ENCODE data around the gene AADACL2. TPM values are rescaled to one million over a fixed set of nuclear protein-coding genes. Genes with fewer than 3 reads are reported as not detected.

The AADACL2 gene
- total RNA-seq, 1 donor from 2014 or later, result not detected

DNA sequence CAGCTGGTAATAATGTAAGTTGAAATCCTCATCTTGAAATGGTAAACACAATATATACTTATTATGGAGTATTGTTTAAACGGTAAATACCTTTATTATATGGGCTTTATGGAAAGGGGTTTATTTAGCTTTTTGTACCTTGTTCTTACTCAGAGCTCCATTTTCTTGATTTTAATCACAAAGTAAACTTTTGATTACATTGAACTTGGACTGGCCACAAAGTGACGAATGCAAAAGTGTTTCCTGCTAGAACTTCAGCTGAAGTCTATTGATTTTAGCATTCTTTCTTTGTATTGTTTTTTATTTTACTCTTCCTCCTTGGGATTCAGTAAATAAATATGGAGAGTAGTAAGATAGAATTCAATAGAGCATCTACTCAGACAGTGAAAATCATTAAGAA is 60.4 kb downstream of the AADACL2 start:
- no peak for DNase-seq (ENCODE audit: low spot score)
- no peaks in the 10 kb centered on the region for H3K36me3 Mint-ChIP-seq (ENCODE audit: low read depth)
- no peak overlapping the region for H3K4me3 Mint-ChIP-seq
- H3K27ac Mint-ChIP-seq, result no peak overlapping the region
- no peaks in the 10 kb centered on the region for H3K4me1 Mint-ChIP-seq (ENCODE audit: low read depth)
- no peaks in the 10 kb centered on the region for H3K27me3 Mint-ChIP-seq (ENCODE audit: insufficient read depth)
- H3K9me3 Mint-ChIP-seq, result no peaks in the 10 kb centered on the region
- intact Hi-C loops (cut with micrococcal nuclease), result no loop called here

DNA sequence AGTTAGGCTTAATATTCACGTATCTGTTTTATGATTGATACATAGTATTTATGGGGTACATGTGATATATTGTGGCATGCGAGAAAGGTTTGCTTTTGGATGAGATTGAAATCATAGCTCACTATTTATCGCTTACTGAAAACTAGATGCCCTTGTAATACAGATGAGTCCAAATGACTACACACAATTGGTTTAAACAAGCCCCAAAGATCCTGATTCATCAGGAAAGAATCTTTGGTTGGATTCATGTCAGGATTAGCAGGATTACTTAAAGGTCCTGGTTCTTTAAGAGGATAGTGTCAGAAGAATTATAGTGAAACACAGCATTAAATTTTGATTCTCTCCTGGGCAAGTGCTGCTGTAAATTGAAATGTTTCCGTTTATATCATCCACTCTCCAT is 61.5 kb downstream of the AADACL2 start:
- H3K4me3 Mint-ChIP-seq, result no peak overlapping the region
- H3K9me3 Mint-ChIP-seq, result no peaks in the 10 kb centered on the region
- no peaks in the 10 kb centered on the region for H3K36me3 Mint-ChIP-seq (ENCODE audit: low read depth)
- no peak for DNase-seq (ENCODE audit: low spot score)
- H3K27me3 Mint-ChIP-seq (ENCODE audit: insufficient read depth), result peaks cover 2% of the 10 kb centered on the region
- H3K4me1 Mint-ChIP-seq (ENCODE audit: low read depth), result no peaks in the 10 kb centered on the region
- intact Hi-C loops (cut with micrococcal nuclease), result no loop called here
- H3K27ac Mint-ChIP-seq, result no peak overlapping the region

DNA sequence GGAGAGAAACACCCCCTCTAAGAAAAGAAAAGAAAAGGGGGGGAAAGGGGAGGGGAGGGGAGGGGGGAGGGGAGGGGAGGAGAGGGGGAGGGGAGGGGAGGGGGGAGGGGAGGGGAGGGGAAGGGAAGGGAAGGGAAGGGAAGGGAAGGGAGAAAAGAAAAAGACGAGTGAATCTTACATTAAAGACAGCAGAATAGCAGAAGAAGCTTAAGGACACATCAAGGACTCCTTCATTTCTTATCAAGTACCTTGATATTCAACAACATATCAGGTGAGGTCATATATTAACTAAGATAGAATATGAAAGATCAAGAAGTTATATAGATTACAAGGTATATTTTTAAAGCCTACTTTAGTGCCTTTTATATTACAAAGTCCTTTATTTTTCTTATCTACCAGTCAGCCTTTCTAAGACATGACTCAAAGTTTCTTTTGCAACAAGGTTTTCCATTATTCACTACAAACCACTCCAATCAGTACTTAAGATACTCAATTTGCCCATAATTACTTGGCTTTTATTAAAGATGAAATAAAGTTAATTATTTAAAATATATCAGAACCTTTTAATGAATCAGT is 62.5 kb downstream of the AADACL2 start:
- DNase-seq (ENCODE audit: low spot score), result no peak
- Mint-ChIP-seq H3K4me1 (ENCODE audit: low read depth) (no peaks in the 10 kb centered on the region), H3K27ac (no peak overlapping the region), H3K36me3 (ENCODE audit: low read depth) (no peaks in the 10 kb centered on the region), H3K4me3 (no peak overlapping the region), H3K27me3 (ENCODE audit: insufficient read depth) (peaks cover 2% of the 10 kb centered on the region), H3K9me3 (no peaks in the 10 kb centered on the region)
- intact Hi-C loops (cut with micrococcal nuclease), result no loop called here

DNA sequence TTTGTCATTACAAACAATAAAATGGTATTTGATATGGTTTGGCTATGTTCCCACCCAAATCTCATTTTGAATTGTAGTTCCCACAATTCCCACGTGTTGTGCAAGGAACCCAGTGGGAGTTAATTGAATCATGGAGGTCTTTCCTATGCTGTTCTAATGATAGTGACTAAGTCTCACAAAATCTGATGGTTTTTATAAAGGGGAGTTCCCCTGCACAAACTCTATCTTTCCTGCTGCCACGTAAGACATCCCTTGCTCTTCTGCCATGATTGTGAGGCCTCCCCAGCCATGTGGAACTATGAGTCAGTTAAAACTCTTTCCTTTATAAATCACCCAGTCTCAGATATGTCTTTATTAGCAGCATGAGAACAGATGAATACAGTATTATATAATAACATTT is 64.7 kb downstream of the AADACL2 start:
- Mint-ChIP-seq H3K4me3 (no peak overlapping the region), H3K4me1 (ENCODE audit: low read depth) (no peaks in the 10 kb centered on the region), H3K27ac (no peak overlapping the region), H3K36me3 (ENCODE audit: low read depth) (no peaks in the 10 kb centered on the region), H3K27me3 (ENCODE audit: insufficient read depth) (peaks cover 2% of the 10 kb centered on the region), H3K9me3 (no peaks in the 10 kb centered on the region)
- no peak for DNase-seq (ENCODE audit: low spot score)
- intact Hi-C loops (cut with micrococcal nuclease), result no loop called here

DNA sequence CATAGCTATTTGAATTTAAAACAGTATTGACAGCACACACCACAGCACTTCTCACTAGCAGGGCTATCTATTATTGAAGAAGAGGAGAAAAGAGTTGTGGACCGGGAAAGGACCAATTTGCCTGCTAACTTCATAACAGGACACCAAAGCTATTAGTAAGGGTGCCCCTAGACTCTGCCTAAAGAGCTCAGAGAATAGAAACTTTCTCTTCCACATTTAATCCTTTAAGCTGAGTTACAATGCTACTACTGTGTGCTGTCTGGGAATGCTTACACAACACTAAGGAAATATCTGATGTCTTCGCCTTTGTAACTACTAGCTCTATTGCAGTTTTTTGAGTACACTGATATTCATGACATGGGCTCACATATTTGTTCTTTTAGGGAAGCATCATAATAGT is 66.7 kb downstream of the AADACL2 start:
- no peak for DNase-seq (ENCODE audit: low spot score)
- Mint-ChIP-seq H3K36me3 (ENCODE audit: low read depth) (no peaks in the 10 kb centered on the region), H3K27ac (no peak overlapping the region), H3K4me1 (ENCODE audit: low read depth) (no peaks in the 10 kb centered on the region), H3K27me3 (ENCODE audit: insufficient read depth) (peaks cover 4% of the 10 kb centered on the region), H3K9me3 (no peaks in the 10 kb centered on the region), H3K4me3 (no peak overlapping the region)
- intact Hi-C loops (cut with micrococcal nuclease), result no loop called here

DNA sequence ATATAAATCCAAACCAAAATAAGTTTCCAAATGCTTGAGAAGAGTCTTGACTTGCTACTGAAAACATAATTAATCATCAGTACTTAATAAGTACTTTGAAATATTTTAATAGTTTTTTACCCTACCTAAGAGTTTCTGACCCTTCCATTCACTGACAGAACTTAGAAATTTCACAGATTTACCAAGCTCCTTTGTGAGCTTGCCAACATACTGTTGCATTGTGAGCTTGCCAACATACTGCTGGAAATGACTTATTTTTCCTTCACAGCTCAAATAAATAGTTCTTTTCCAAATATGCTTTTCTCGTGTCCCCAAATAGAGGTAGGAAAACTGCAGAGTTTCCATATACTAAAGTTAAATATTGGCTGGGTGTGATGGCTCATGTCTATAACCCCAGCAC is 70.5 kb downstream of the AADACL2 start:
- H3K9me3 Mint-ChIP-seq, result peaks cover 10% of the 10 kb centered on the region
- H3K36me3 Mint-ChIP-seq (ENCODE audit: low read depth), result no peaks in the 10 kb centered on the region
- intact Hi-C loops (cut with micrococcal nuclease), result no loop called here
- H3K27ac Mint-ChIP-seq, result no peak overlapping the region
- peaks cover 4% of the 10 kb centered on the region for H3K27me3 Mint-ChIP-seq (ENCODE audit: insufficient read depth)
- no peak for DNase-seq (ENCODE audit: low spot score)
- H3K4me3 Mint-ChIP-seq, result no peak overlapping the region
- H3K4me1 Mint-ChIP-seq (ENCODE audit: low read depth), result no peaks in the 10 kb centered on the region

DNA sequence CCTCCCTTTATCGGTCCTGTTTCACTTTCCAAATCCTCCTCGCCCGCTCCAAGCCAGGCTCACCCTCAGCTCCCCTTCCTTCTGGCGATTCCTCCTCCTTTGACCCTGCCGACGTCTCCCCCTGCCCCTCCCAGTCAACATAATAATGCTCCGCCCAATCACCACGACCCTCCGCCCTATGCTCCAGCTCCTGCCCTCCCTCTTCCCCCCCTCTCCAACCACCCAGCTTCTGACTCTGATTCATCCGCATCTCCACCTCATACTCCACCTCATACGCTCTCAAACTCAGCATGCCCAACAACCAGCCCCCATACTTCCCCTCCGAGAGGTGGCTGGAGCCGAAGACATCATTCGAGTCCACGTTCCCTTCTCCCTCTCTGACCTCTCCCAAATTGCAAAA is 73.1 kb downstream of the AADACL2 start:
- no peaks in the 10 kb centered on the region for H3K4me1 Mint-ChIP-seq (ENCODE audit: low read depth)
- H3K27ac Mint-ChIP-seq, result no peak overlapping the region
- H3K4me3 Mint-ChIP-seq, result no peak overlapping the region
- intact Hi-C loops (cut with micrococcal nuclease), result no loop called here
- no peaks in the 10 kb centered on the region for H3K36me3 Mint-ChIP-seq (ENCODE audit: low read depth)
- DNase-seq (ENCODE audit: low spot score), result no peak
- peaks cover 2% of the 10 kb centered on the region for H3K27me3 Mint-ChIP-seq (ENCODE audit: insufficient read depth)
- peaks cover 10% of the 10 kb centered on the region for H3K9me3 Mint-ChIP-seq

Other genes with a start within 250 kb of the AADACL2 start
- not detected in 2 replicates for gene AADAC, start 80.2 kb downstream of the AADACL2 start, total RNA-seq
- gene SUCNR1, start 139.7 kb downstream of the AADACL2 start, total RNA-seq, result not detected in 2 replicates

All from activated T-helper 1 cell treated with anti-CD3 and anti-CD28 coated beads, Interleukin-12 subunit alpha, Interleukin-12 subunit beta, Interleukin-2, Interleukin-4 antibody, amounts not matched to agents 30 ng/mL and 10 ng/mL and 1 ng/mL, durations not matched to agents 14 hours and 24 hours and 36 hours (primary cell).